ENCODE measurements around the gene RAD51.

- TF ChIP-seq, protein P1, sequence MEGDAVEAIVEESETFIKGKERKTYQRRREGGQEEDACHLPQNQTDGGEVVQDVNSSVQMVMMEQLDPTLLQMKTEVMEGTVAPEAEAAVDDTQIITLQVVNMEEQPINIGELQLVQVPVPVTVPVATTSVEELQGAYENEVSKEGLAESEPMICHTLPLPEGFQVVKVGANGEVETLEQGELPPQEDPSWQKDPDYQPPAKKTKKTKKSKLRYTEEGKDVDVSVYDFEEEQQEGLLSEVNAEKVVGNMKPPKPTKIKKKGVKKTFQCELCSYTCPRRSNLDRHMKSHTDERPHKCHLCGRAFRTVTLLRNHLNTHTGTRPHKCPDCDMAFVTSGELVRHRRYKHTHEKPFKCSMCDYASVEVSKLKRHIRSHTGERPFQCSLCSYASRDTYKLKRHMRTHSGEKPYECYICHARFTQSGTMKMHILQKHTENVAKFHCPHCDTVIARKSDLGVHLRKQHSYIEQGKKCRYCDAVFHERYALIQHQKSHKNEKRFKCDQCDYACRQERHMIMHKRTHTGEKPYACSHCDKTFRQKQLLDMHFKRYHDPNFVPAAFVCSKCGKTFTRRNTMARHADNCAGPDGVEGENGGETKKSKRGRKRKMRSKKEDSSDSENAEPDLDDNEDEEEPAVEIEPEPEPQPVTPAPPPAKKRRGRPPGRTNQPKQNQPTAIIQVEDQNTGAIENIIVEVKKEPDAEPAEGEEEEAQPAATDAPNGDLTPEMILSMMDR (conservative IDR thresholded peaks at IDR 0.05): no peak
- no peak for TF ChIP-seq ZFX (IDR thresholded peaks at IDR 0.05)
These were observed 77.0 kb downstream of the RAD51 start for GRCh38 chr15:40772014-40772413.

Data from C4-2B (cell line).